Measurements from ENCODE around the gene MAP4K4. TPM values are rescaled to one million over a fixed set of nuclear protein-coding genes. Genes with fewer than 3 reads are reported as not detected.
A peak's percentile ranks its signal among the peaks of the same experiment; 100 is the strongest.

The MAP4K4 gene
- total and polyA plus RNA-seq, 2 donors from 2014 or later: 8.4 to 62.8 TPM

- no peaks in the 10 kb centered on the region for H3K9me3 ChIP-seq (ENCODE audit: control insufficient read depth in 2 of 3, insufficient read depth in 1 of 3, low read length in 3 of 3)
- intact Hi-C loops (cut with DNase I): no loop called here
- H3K4me1 ChIP-seq (ENCODE audit: control insufficient read depth in 2 of 3, insufficient read depth in 2 of 3, low read depth in 1 of 3, low read length in 3 of 3): peaks cover 0 to 3% (median 0%) of the 10 kb centered on the region in 3 donors
- no peak for TF ChIP-seq CTCF (IDR thresholded peaks at IDR 0.05; ENCODE audit: borderline replicate concordance, extremely low read depth, insufficient read depth)
- no peak overlapping the region for H3K9ac ChIP-seq (ENCODE audit: low read length in 3 of 3)
- FAIRE-seq (no peak), DNase-seq (peak in 1 of 5 donors; percentile 41)
- H3K27me3 ChIP-seq (ENCODE audit: control insufficient read depth, insufficient read depth, low read length): no peaks in the 10 kb centered on the region
- peaks cover 6 to 51% (median 42%) of the 10 kb centered on the region in 3 donors for H3K36me3 ChIP-seq (ENCODE audit: control insufficient read depth in 2 of 3, insufficient read depth in 3 of 3, low read length in 3 of 3)
- no peak overlapping the region for H3K4me3 ChIP-seq (ENCODE audit: low read length in 3 of 3)
- no peak overlapping the region for H3K27ac ChIP-seq (ENCODE audit: low read depth in 2 of 2, low read length in 2 of 2)
Measured at GRCh38 chr2:101868525-101868924, 171.0 kb downstream of the MAP4K4 start.

- Histone ChIP-seq H3K9ac (ENCODE audit: low read length in 3 of 3) (no peak overlapping the region), H3K9me3 (ENCODE audit: control insufficient read depth in 2 of 3, insufficient read depth in 1 of 3, low read length in 3 of 3) (no peaks in the 10 kb centered on the region), H3K4me3 (ENCODE audit: low read length in 3 of 3) (no peak overlapping the region), H3K36me3 (ENCODE audit: control insufficient read depth in 2 of 3, insufficient read depth in 3 of 3, low read length in 3 of 3) (peaks cover 4 to 51% (median 47%) of the 10 kb centered on the region in 3 donors), H3K27me3 (ENCODE audit: control insufficient read depth, insufficient read depth, low read length) (no peaks in the 10 kb centered on the region), H3K27ac (ENCODE audit: low read depth in 2 of 2, low read length in 2 of 2) (no peak overlapping the region), H3K4me1 (ENCODE audit: control insufficient read depth in 2 of 3, insufficient read depth in 2 of 3, low read depth in 1 of 3, low read length in 3 of 3) (peaks cover 0 to 3% (median 0%) of the 10 kb centered on the region in 3 donors)
- DNase-seq (peak in 1 of 5 donors; percentile 52), FAIRE-seq (no peak)
- intact Hi-C loops (cut with DNase I): no loop called here
- TF ChIP-seq CTCF (IDR thresholded peaks at IDR 0.05; ENCODE audit: borderline replicate concordance, extremely low read depth, insufficient read depth): no peak
Measured at GRCh38 chr2:101869527-101869926, 172.0 kb downstream of the MAP4K4 start.

GRCh38 chr2:101870444-101870843 is 172.9 kb downstream of the MAP4K4 start:
- no peaks in the 10 kb centered on the region for H3K9me3 ChIP-seq (ENCODE audit: control insufficient read depth in 2 of 3, insufficient read depth in 1 of 3, low read length in 3 of 3)
- no peaks in the 10 kb centered on the region for H3K27me3 ChIP-seq (ENCODE audit: control insufficient read depth, insufficient read depth, low read length)
- FAIRE-seq (no peak), DNase-seq (no peak)
- H3K4me1 ChIP-seq (ENCODE audit: control insufficient read depth in 2 of 3, insufficient read depth in 2 of 3, low read depth in 1 of 3, low read length in 3 of 3): peaks cover 0 to 3% (median 0%) of the 10 kb centered on the region in 3 donors
- no peak overlapping the region for H3K4me3 ChIP-seq (ENCODE audit: low read length in 3 of 3)
- intact Hi-C loops (cut with DNase I): no loop called here
- TF ChIP-seq CTCF (IDR thresholded peaks at IDR 0.05; ENCODE audit: borderline replicate concordance, extremely low read depth, insufficient read depth): no peak
- peaks cover 4 to 47% (median 46%) of the 10 kb centered on the region in 3 donors for H3K36me3 ChIP-seq (ENCODE audit: control insufficient read depth in 2 of 3, insufficient read depth in 3 of 3, low read length in 3 of 3)
- H3K9ac ChIP-seq (ENCODE audit: low read length in 3 of 3): no peak overlapping the region
- no peak overlapping the region for H3K27ac ChIP-seq (ENCODE audit: low read depth in 2 of 2, low read length in 2 of 2)

GRCh38 chr2:101871480-101871879 is 174.0 kb downstream of the MAP4K4 start:
- intact Hi-C loops (cut with DNase I): no loop called here
- DNase-seq: no peak
- Histone ChIP-seq H3K9me3 (ENCODE audit: control insufficient read depth in 2 of 3, insufficient read depth in 1 of 3, low read length in 3 of 3) (no peaks in the 10 kb centered on the region), H3K27me3 (ENCODE audit: control insufficient read depth, insufficient read depth, low read length) (no peaks in the 10 kb centered on the region), H3K4me1 (ENCODE audit: control insufficient read depth in 2 of 3, insufficient read depth in 2 of 3, low read depth in 1 of 3, low read length in 3 of 3) (no peaks in the 10 kb centered on the region), H3K4me3 (ENCODE audit: low read length in 3 of 3) (no peak overlapping the region), H3K27ac (ENCODE audit: low read depth in 2 of 2, low read length in 2 of 2) (no peak overlapping the region), H3K36me3 (ENCODE audit: control insufficient read depth in 2 of 3, insufficient read depth in 3 of 3, low read length in 3 of 3) (peaks cover 4 to 43% (median 40%) of the 10 kb centered on the region in 3 donors), H3K9ac (ENCODE audit: low read length in 3 of 3) (no peak overlapping the region)
- TF ChIP-seq CTCF (IDR thresholded peaks at IDR 0.05; ENCODE audit: borderline replicate concordance, extremely low read depth, insufficient read depth): no peak
- no peak for FAIRE-seq

Data from kidney (tissue), 14 donors.